Loucy (cell line): ENCODE measurements around the gene EXOC7.
A peak's percentile ranks its signal among the peaks of the same experiment; 100 is the strongest.

Experiments used
- EZH2phosphoT487 ChIP-seq: fragments of 200-600 bp; IDR thresholded peaks from 2 replicates; pipeline ENCODE4 v1.6.1; 2018; ENCODE audit warnings: antibody characterized with exemption, mild to moderate bottlenecking, moderate library complexity, borderline replicate concordance
- TF ChIP-seq, protein P1 (sequence below): fragments of 200-600 bp; sonication (generic); conservative IDR thresholded peaks from 2 replicates; pipeline ENCODE4 v1.5.1; 2014; ENCODE audit warnings: mild to moderate bottlenecking, antibody characterized with exemption, low read length

DNA sequence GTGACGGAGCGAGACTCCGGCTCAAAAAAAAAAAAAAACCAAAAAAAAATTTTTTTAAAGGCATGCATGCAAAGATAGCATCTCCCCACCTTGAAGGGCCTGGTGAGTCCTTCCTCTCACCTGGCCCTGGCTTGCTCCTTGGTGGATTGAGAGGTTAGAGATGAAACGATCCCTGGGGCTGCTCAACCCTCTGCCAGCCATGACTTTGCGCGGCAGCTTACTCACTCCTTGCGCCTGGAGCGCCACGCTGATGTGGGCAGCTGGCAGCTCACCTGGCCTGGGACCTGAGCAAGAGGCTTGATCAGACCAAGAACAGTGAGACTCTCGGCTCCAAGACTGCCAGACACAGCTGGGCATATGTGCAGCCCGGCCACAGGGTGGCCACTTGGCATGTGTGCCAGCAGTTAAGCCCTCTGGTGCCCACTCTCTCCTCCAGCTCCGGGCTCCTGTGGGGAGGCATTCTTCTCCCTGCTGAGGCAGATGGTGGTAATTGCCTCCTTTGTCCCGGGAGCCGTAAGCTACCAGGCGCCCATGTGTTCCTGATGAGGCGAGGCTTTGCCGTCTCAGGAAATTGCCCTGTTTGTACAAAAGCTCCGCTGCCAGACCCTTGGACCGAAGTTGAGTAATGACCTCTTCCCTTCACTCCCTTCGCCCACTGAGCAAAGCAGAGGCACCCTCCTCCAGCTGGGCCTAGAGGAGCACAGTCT, 71.4 kb downstream of the EXOC7 start:
- TF ChIP-seq, protein P1, sequence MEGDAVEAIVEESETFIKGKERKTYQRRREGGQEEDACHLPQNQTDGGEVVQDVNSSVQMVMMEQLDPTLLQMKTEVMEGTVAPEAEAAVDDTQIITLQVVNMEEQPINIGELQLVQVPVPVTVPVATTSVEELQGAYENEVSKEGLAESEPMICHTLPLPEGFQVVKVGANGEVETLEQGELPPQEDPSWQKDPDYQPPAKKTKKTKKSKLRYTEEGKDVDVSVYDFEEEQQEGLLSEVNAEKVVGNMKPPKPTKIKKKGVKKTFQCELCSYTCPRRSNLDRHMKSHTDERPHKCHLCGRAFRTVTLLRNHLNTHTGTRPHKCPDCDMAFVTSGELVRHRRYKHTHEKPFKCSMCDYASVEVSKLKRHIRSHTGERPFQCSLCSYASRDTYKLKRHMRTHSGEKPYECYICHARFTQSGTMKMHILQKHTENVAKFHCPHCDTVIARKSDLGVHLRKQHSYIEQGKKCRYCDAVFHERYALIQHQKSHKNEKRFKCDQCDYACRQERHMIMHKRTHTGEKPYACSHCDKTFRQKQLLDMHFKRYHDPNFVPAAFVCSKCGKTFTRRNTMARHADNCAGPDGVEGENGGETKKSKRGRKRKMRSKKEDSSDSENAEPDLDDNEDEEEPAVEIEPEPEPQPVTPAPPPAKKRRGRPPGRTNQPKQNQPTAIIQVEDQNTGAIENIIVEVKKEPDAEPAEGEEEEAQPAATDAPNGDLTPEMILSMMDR = peak; percentile 50
- no peak for TF ChIP-seq EZH2phosphoT487
